ENCODE measurements around the gene HTR4.
A peak's percentile ranks its signal among the peaks of the same experiment; 100 is the strongest.
"Not testable (repeated sequence)": the region's sequence is repeated elsewhere in the genome, so short reads cannot be mapped to it uniquely, and the experiment has no call there.

HTR4 gene

GRCh38 chr5:148474025-148474511 lies 180.3 kb downstream of the HTR4 start:
- peak; percentile 36 for DNase-seq (ENCODE audit: low read depth)

DNA sequence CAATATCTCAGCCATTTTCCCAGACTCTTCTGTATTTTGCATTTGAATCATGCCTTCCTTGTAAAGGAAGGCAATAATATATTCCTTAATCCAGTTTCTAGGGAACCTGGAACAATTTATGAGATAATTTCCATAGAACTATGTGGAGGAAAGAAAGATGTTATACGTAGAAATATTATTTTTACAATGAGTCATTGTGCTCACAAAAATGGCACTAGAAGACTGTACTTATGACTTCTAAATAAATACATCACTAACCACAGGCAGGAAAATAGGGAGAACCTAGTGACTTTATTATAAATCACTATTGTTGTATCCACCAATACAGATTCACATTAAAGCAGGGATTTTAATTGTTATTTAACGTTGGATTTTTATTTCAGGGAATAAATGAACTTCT lies 182.9 kb downstream of the HTR4 start:
- no peak for DNase-seq (ENCODE audit: low read depth)

DNA sequence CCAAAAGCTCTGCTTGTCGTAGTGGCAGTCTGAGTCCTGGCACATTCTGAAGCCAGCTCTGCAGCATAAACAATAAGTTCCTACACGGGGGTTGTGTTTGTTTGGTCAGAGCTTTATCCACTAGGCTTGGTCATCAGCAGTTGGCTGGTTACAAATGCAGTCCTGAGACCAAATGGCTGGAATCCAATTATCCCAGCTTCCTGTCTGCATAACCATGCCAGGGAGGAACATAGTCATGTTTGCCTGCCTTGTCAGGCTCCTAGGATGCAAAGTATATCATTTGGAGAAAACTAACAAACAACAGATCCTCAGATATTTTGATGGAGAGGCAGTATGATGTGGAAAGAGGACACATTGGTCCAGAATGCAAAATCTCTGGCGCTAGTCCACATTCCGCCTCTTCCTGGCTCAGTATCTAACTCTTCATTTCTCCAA lies 184.8 kb downstream of the HTR4 start:
- DNase-seq (ENCODE audit: low read depth), result peak; percentile 88

DNA sequence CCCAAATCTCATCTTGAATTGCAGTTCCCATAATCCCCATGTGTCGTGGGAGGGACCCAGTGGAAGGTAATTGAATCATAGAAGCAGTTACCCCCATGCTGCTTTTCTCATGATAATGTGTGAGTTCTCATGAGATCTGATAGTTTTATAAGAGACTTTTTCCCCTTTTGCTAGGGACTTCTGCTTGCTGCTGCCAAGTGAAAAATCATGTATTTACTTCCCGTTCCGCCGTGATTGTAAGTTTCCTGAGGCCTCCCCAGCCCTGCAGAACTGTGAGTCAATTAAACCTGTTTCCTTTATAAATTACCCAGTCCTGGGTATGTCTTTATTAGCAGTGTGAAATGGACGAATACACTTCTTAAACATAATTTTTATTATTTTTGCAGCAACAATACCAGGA lies 185.6 kb downstream of the HTR4 start:
- DNase-seq (ENCODE audit: low read depth), result not testable (repeated sequence)

- no peak for DNase-seq (ENCODE audit: low read depth)
Observed at GRCh38 chr5:148467958-148468357, 186.4 kb downstream of the HTR4 start.

- no peak for DNase-seq (ENCODE audit: low read depth)
Observed at GRCh38 chr5:148466236-148466580, 188.1 kb downstream of the HTR4 start.

GRCh38 chr5:148465381-148466235 lies 188.7 kb downstream of the HTR4 start:
- DNase-seq (ENCODE audit: low read depth), result no peak

- no peak for DNase-seq (ENCODE audit: low read depth)
Observed at GRCh38 chr5:148459669-148460068, 194.7 kb downstream of the HTR4 start.

GRCh38 chr5:148458036-148458888 lies 196.1 kb downstream of the HTR4 start:
- no peak for DNase-seq (ENCODE audit: low read depth)

DNA sequence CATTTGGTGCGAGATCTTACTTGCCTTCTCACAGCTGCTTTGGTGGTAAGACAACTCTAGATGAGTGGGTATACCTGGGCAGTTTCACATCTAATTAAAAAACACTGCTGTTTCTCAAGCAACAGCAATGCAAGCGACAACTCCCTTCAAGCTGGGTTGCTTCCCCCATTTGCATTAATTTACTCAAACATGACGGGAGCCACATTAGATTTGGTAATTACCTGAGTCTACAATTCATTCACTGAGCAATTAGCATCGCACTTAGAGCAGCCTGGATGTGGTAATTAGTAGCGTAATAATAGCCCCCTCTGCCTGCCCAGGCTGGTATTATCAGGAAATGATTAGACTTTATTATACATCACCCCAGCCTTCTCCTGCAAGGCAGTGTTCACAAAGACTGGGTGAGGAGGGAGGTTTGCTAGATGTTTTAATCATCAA lies 197.1 kb downstream of the HTR4 start:
- no peak for DNase-seq (ENCODE audit: low read depth)

DNA sequence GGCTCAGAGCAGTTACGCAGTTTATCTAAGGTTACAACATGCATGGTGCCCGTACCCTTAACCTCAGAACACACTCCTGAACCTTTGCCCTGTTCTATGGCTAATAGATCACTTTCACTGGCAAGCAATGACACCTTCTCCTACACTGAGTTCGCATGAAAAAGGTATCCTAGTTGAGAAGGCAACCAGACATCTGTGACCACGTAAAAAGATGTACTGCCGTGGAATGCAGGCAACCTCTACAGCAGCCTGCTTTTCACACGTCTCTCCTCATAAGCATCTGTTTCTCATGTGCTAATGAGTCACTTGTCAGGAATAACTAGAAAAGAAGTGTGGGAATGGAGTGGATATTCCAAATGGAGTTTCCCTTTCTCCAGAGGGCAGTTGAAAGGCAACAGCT lies 199.1 kb downstream of the HTR4 start:
- DNase-seq (ENCODE audit: low read depth), result no peak

GRCh38 chr5:148454576-148454975 lies 199.8 kb downstream of the HTR4 start:
- DNase-seq (ENCODE audit: low read depth), result no peak

GRCh38 chr5:148452499-148453193 lies 201.7 kb downstream of the HTR4 start:
- DNase-seq (ENCODE audit: low read depth), result no peak

- DNase-seq (ENCODE audit: low read depth), result no peak
Observed at GRCh38 chr5:148446611-148447010, 207.7 kb downstream of the HTR4 start.

DNA sequence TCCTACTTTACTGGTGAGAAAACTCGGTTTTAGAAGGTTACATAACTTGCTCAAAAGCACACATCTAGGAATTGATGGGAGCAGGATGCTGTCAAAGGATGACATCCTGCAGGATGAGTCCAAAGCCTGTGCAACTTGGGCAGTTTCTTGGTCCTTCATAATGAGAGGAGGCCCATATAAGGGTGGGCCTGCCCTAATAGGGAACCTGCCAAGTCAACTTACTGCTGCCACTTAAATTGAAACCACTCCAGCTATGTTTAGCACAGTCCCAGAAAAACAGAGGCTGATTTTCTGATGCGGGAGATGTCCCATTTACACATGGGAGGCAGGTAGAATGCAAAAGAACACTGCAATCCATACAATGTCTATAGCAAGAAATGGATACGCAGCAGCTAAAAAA lies 208.7 kb downstream of the HTR4 start:
- no peak for DNase-seq (ENCODE audit: low read depth)

DNA sequence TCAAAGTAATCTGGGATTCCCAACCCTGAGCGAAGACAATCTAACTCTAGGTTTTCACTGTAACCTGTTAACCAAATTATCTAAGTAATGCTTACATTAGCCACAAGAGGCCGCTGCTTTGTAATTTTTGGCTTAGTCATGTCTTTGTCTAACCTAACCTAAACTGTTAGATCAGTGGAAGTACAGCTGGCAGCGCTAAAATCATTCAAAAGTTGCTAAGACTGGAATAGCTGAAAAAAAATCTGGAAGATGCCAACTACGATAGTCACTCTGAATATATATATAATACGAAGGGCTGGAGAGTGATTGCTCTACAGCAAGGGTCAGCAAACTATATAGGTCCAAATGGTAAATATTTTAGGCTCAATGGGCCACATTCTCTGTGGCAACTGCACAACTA lies 210.3 kb downstream of the HTR4 start:
- peak; percentile 66 for DNase-seq (ENCODE audit: low read depth)

DNA sequence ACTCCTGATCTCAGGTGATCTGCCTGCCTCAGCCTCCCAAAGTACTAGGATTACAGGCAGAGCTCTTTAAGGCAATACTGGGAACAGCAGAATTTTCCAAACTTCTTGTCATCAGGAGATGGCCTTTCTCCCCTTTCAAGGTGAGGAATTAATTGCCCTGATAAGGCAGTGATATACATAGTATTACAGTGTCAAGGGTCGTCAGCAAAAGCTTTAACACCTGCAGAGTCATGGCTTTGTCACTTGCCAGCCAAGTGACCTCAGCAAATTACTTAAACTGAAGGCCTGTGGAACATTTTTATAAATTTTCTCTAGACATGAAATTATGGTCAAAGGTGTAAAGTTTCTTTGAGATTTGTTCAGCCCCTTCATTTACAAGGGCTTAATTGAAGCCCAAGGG lies 211.1 kb downstream of the HTR4 start:
- no peak for DNase-seq (ENCODE audit: low read depth)

- no peak for DNase-seq (ENCODE audit: low read depth)
Observed at GRCh38 chr5:148438933-148439332, 215.4 kb downstream of the HTR4 start.

DNA sequence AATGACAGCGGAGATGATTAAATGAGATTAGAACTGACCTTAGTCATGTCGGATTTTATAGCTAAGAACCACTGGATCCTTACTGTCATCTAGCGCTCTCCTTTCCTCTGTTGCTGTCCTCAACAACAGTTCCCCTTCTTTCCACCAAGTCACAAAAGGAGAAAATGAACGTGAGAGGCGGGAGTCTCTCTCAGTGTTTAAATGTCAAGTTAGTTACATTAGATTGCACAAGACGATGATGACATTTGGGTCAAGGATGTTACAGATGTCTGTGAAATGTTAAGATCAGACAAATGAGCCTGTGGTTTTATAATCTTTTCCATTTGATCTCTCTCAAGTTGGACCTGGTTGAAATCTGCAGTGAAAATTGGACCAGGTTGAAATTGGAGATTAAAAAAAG lies 217.1 kb downstream of the HTR4 start:
- peak; percentile 16 for DNase-seq (ENCODE audit: low read depth)

- DNase-seq (ENCODE audit: low read depth), result no peak
Observed at GRCh38 chr5:148436029-148436428, 218.3 kb downstream of the HTR4 start.

DNA sequence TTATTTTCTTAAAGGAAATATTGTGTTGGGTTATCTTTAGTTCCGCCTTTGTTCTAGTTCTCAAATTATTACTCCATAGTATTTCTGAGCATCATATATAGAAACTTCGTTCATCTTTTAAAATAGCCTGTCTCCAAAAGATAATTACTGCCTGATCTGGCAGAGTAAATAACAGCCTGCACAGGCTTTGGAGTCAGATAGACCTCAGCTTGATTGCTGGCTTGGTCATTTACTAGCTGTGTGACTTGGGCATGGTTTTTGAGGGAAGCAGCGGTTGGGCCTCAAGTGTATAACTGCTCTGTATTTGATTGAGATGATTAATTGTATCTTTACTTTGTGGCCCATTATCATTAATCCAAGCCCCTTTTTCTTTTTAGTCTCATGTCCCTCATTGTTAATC lies 220.5 kb downstream of the HTR4 start:
- no peak for DNase-seq (ENCODE audit: low read depth)
